ENCODE data around the gene BGN.

BGN gene

GRCh38 chrX:153494541-153495361 lies at the start of gene BGN:
TSS of gene BGN (plus strand) at chrX:153494980. CDS start at chrX:153504632, 9,652 bp downstream.
- peak; percentile 11 for DNase-seq (ENCODE audit: low spot score)

DNA sequence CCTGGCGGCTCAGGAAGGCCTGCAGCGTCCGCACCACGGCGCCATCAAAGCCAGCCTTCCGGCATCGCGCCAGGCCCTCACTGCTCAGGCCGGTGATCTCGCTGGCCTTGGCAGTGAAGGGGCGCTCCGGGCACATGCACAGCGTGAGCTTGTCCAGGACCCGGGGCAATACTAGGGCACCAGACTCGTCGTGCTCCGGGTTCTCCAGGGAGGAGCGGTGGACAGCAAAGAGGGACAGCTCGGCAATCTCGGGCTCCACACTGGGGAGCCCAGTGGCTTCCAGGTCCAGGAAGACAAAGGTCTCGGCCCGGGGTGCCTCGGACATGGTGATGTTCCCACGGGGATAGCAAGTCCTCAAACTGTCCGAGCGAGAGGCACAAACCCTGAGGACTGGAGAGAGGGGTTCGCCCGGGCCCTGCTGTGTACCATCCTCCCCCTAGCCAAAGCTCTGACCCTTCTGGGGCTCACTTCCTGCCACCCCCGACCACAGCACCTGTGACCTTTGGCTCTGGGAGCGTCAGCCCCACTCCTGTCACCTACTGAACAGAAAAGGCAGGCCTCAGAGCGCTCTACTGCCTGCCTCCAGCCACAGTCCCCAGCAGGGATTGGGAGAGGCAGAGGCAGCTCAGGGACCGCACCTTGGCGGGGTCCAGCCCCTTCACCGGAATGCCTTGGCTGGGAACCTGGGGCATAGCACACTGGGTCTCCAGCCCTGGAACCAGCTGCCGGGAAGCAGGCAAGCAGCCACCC lies 49.5 kb upstream of the BGN start:
- DNase-seq (ENCODE audit: low spot score): no peak

DNA sequence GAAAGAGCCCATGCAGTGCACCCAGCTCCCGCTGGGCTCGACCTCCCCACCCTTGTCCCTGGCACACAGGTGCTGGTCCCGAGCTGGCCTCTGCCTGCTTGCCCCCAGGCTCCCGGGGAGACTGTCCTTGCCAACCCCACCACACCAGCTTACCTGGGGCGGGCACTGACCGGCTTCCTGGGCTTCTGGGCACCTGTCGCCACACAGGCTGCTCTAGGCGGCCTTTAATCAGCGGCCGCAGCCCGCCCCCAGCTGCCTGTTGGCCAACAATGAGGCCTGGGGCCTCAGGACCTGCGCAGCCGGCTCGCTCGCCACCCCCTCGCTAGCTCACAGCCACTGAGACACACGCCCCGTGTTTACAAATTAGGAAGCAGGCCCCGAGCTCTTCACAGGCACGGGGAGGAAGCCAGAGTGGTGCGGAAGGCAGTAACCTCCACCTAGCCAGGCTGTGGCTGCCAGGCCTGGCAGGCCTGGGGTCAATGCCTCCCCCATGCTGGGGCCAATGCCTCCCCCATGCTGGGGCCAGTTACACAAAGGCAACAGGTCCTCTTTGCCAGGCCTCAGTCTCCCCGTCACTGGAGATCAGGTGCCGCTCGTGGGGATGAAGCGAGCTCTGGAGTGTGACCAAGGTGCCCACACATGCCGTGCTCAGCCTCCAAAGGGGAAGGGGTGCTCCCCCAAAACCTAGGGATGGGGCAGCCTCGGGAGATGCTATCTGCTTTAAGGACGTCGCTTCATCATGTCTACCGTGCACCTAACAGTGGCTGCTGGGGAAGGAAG lies 48.7 kb upstream of the BGN start, which contains the start of gene TREX2:
Gene TREX2 (minus strand): TSS at position 201 of the 780 bp plus-strand sequence. CDS start 626 bp downstream, outside the sequence.
- DNase-seq (ENCODE audit: low spot score): no peak

GRCh38 chrX:153446636-153446936 lies 48.2 kb upstream of the BGN start:
- DNase-seq (ENCODE audit: low spot score): no peak

DNA sequence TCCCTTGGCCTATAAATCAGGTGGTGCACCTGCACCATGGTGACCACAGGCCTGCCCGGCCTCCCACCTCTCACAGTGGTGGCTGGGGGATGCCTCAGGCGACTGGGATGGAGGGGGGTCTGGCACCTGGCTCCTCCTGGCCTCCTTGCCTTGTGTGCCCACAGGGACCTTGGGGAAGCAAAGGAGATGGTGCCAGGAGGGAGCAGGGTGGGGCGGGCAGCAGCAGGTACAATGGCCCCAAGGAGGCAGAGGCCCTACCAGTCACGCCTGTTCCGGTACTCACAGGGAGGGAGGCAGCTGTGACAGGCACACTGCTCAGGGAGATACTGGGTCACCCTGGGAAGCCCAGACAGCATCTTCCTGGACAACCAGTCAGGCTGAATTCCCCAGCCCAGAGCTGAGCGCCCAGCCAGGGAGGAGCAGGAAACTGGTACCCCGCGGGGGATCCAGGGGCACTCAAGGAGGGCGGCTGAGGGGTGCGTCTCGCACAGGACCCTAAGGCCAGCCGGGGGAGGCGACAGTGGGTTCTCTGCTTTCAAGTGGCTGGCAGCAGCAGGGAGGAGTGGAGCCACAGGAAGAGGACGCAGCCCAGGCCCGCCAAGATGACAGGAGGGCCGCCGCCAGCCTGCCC lies 47.7 kb upstream of the BGN start:
- DNase-seq (ENCODE audit: low spot score): no peak

DNA sequence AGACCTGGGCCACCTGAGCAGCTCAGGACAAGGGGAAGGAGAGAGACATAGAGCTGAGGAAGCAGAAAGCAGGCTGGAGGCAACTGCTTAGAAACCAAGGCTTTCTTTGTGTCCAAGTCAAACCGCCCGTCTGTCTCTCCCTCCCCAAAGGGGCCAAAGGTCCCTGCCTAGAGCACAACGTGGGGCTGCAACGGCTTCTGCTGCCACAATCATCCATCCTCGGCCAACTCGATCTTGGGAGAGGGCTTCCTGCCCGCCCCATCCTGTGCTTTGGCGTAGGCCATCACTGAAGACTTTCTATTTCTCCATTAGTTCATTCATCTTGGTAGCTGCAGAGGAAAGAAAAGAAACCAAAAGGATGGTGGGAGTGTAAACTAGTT lies 47.2 kb upstream of the BGN start:
- DNase-seq (ENCODE audit: low spot score): no peak

DNA sequence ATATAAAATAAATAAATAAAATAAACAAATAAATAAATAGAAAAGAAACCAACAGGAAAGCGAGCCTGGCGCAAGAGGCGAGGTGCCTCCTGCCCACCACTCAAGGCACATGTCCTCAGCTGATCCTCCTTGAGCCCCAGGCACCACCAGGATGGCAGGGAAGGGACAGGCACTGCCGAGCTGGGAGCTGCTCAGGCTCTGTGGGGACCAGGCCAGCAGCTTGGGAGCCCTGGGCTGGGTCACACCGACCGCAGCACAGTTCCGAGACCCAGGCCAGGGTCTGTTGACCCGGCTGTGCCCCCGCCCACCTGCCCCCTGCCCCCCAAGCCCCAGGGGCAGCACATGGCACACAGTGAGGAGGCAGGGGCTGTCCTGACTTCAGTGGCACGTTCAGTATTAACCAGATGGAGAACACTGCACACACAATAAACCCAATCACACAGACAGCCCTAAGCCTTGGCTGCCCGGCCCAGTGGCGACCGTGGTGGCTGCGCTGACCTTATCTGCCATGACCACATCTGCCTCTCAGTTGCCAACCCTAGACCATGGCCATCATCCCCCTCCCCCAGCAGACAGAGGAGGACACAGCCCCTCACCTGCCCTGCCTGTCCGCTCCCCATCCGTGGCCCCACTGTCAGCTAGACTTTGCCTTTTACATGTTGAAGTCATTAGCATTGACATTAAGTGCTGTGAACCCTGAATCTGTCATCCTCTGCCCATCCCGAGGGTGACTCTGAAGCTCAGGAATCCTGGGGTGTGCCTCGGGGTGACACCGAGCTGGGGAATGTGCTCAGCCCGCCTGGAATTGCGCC lies 46.0 kb upstream of the BGN start:
- DNase-seq (ENCODE audit: low spot score): no peak

- DNase-seq (ENCODE audit: low spot score): no peak
Observed at GRCh38 chrX:153449368-153450113, 45.2 kb upstream of the BGN start.

DNA sequence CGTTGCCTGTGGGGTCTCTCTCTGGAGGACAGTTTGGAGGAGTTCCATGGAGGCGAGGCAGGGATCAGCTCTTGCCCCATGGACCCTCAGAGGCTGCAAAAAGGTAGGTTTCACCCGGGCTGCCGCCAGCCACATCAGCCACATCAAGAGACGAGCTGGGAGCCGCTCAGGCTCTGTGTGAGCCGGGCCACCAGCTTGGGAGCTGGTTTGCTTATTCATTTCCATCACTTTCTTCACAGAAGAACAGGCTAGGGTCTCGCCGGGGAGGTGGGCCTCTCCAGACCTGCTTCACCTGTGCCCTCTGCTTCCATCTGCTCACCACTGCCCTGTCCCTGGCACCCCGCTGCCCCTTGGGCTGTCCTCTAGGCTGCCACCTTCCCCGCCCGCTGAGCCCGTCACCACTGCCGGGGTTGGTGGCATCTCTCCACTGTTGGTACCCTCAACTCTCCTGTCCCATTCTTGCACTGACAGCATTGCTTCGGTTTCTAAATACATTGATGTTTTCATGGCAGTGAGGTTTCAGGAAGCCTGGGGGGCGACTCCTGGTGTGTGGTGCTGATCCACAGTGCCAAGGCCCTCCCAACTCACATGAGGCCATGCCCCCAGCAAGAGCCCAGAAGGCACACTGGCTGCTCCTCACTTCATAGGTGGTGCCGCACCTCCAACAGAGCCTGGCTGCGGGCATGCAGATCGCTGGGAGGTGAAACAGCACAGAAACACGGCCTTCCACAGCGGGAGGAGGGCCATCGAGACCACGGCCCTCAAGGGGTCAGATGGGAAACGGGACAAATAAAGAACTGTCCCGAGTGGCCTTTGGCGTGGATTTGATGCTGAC lies 44.4 kb upstream of the BGN start:
- DNase-seq (ENCODE audit: low spot score): no peak

DNA sequence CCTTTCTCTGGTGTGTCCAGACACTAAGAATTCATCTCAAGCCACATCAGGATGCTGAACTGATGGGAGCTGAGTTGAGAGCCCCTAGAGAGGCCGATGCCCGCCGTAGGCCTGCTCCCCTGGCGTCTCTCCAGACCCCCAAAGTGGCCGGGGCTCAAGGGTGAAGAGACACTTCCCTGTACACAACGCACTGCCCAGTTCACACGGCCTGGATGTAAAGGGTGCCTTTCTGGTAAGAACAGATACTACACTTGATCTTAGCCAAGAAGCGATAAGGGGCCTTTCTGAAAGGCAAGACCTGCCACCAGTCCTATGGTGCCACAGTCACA lies 43.9 kb upstream of the BGN start:
- DNase-seq (ENCODE audit: low spot score): no peak

DNA sequence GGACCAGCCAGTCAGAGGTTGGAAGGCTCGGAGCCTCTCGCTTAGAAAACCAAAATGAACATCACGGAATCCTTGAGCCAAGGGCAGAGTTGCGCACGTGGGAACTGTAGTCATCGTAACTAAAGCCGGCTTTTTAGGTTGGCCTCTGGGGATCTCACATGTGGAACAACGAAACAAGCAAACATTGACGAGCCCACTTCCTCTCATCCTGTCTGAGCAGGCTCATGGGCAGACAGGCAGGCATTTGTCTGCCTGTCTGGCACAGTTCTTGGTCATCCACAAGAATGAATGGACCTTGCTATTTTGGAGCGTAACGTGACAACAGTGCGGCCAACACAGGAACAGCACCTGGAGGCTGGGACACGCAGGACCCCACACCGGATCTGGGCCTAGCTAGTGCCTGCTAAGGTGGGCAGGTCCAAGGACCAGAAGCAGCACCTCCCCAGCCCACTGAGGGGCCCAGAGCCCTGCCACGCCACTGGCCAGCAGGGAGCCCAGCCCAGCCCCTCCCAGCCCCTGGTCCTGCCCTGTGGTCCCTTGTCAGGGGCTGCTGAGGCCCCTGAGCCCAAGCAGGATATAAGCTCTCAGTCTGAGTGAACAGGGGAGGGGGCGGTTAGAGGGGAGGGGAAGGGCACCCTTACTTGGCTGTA lies 39.8 kb upstream of the BGN start:
- DNase-seq (ENCODE audit: low spot score): no peak

- DNase-seq (ENCODE audit: low spot score): no peak
Observed at GRCh38 chrX:153455571-153455970, 39.2 kb upstream of the BGN start.

- no peak for DNase-seq (ENCODE audit: low spot score)
Observed at GRCh38 chrX:153456161-153456560, 38.6 kb upstream of the BGN start.

GRCh38 chrX:153456704-153457103 lies 38.1 kb upstream of the BGN start:
- no peak for DNase-seq (ENCODE audit: low spot score)

DNA sequence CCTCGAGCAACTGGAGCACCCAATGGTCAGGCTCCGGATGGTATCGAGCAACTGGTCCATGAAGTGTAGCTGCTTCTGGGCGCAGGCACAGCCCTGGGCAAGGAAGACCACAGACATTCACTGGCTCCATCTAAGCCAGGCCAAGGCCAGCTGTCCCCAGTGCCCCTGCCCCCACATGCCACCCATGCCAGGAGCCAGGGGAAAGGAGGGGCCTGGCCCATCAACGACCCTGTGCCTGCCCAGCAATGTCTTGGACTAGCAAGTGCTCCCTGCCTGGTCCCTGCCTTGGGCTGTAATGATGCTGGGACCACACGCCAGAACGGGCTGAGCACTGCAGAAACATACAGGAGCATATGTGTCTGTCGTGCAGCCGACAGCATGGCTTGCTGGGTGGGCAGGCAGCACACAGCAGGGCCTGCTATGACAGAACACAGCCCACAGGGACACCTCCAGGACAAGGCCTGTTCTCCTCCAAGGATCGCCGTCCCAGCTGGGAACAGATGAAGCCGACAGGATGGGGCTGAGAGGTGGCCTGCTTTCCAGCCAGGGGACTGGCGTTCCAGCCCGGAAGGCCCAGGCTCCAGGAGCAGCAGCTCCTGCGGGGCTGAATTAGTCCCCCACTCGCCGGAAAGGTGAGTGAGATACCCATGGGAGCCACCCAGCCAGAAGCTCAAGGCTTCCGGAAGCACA lies 37.5 kb upstream of the BGN start:
- DNase-seq (ENCODE audit: low spot score): no peak

DNA sequence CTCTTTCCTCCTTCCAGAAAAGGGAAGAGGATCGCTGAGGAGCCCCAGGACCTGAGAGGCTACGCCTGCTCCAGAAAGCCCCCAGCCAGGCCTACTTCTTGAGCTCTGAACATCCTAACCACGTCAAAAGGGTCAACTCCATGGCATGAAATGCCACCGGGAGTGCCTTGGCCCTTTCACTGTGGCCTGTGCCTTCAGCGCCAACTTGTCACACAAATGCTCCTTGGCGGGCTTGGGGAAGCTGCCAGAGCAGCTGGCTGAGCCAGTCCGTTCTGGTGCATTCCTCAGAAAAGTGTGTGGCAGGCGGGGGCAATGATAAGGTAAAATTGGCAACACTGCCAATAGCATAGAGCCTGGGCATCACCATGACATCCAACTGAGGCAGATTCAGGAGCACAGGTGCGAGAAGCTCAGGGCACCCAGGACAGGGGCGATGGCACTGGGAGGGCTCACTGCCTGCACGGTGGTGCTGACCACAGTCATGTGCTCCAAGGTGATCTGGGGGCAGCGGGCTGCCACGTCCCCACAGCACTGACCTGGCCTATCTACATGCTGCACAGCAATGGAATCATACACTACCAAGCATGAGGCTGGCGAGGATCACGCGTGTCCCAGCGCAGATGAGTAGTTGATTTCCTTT lies 36.8 kb upstream of the BGN start:
- no peak for DNase-seq (ENCODE audit: low spot score)

DNA sequence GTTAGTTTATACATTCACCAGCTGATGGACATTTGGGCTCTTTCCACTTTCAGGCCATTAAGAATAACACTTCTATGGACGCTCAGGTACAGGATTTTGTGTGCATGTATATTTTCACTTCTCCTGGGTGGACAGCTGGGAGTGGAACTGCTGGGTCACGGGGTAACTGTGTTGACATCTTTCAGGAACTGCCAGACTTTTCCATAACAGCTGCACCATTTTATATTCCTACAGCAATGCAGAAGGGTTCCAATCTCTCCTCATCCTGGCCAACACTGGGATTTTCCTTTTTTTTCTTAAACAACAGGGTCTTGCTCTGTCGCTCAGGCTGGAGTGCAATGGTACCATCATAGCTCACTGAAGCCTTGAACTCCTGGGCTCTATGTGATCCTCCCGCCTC lies 36.3 kb upstream of the BGN start:
- DNase-seq (ENCODE audit: low spot score): no peak

- DNase-seq (ENCODE audit: low spot score): no peak
Observed at GRCh38 chrX:153459986-153460385, 34.8 kb upstream of the BGN start.
